ENCODE results near the gene FBXW10.
"Not testable (repeated sequence)": the region's sequence is repeated elsewhere in the genome, so short reads cannot be mapped to it uniquely, and the experiment has no call there.

Gene FBXW10, protein sequence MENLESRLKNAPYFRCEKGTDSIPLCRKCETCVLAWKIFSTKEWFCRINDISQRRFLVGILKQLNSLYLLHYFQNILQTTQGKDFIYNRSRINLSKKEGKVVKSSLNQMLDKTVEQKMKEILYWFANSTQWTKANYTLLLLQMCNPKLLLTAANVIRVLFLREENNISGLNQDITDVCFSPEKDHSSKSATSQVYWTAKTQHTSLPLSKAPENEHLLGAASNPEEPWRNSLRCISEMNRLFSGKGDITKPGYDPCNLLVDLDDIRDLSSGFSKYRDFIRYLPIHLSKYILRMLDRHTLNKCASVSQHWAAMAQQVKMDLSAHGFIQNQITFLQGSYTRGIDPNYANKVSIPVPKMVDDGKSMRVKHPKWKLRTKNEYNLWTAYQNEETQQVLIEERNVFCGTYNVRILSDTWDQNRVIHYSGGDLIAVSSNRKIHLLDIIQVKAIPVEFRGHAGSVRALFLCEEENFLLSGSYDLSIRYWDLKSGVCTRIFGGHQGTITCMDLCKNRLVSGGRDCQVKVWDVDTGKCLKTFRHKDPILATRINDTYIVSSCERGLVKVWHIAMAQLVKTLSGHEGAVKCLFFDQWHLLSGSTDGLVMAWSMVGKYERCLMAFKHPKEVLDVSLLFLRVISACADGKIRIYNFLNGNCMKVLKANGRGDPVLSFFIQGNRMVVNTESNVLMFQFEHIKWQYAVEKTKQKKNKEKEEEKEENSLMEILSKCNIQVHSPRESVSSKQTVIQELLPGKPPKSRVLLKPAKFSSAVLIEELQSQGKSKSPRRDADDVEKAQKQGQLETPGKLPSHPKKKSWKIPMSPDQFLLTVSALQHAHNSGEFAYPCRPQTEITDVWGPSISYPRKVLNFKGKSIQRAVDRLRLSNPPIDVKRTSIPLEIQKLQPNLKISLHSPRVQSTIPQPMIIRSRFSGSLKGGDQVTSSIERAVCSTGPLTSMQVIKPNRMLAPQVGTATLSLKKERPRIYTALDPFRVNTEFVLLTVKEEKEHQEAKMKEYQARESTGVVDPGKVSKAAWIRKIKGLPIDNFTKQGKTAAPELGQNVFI
- 0 to 0.08 (median 0) reads per million in 4 donors for total RNA-seq

DNA sequence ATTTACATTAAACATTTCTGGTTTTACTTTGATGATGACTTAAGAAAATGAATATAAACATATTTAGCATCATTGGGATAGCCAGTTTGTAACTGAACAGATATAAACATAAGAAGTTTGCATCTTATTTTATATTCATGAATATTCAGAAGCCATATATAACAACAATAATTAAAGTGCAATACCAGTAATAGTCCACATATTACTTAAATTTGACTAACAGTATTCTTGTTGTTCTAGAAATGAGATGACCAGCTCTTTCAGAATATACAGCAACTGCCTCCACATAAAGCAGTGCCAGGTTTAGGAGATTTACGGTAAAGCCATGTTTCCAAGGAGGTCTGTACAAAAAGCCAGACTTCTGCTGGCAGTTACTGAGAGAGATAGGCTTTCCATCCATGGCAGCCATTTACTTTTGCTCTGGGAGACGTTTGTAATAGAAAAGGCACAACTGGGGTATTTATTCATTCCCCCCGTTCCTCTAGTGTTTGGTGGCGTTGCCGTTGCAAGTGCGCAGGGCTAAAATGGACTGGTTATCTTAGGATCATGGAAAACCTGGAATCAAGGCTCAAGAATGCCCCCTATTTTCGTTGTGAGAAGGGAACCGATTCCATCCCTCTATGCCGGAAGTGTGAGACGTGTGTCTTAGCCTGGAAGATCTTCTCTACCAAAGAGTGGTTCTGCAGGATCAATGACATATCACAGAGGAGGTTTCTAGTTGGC lies at the start of gene FBXW10:
TSS of gene FBXW10 (plus strand) at position 356 of the 723 bp plus-strand sequence. CDS start at position 547, 191 bp downstream.
- DNase-seq = not testable (repeated sequence)

GRCh38 chr17:18695143-18695542 lies 48.7 kb upstream of the FBXW10 start:
- not testable (repeated sequence) for DNase-seq

- not testable (repeated sequence) for DNase-seq
These were observed 45.3 kb upstream of the FBXW10 start for GRCh38 chr17:18698473-18699103.

- DNase-seq = not testable (repeated sequence)
These were observed 37.9 kb upstream of the FBXW10 start for GRCh38 chr17:18705955-18706354.

DNA sequence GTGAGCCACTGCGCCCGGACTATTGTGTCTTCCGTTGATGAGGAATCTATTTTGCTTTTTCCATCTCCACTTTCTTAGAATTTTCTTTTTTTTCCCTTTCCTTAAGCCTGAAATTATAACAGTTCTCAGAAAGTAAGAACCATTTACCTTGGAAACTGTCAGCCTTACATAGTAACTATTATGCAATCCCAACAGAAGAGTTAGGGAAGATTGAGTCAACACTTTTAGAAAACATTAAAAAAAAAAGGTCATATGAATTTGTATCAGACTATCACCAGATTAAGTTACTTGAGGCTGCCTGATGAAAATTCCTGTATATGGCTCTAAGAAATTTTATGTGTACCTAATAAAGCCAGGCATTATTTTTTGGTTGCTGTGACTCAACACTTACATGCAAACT lies 35.6 kb upstream of the FBXW10 start:
- DNase-seq = not testable (repeated sequence)

DNA sequence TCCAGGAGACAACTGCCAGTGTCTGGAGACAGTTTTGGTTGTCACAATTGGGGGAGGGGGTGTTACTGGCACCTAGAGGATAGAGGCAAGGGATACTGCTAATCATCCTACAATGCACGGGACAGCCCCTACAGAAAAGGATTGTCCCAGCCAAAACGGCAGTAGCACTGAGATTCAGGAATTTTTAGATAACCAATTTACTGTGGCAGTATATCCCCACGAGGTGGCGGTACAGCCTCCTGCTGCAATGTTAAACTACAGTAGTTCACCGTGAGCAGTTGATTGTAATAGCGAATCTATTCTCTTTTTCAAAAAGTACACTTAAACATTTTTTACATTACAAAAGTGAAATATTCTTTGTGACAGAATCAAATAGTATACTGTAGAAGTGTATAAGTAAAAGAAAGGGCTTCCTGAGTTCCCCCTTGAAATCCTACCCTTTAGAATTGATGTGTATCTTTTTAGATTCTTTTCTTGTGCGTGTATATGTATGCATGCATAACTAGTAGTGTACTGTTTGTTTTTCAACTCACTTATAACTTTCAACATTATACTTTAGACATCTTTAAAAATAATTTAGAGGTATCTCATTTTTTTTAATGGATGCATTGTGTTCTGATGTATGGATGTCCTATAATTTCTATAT lies 31.4 kb upstream of the FBXW10 start:
- DNase-seq = peak; percentile 27 to 60 (median 31)

DNA sequence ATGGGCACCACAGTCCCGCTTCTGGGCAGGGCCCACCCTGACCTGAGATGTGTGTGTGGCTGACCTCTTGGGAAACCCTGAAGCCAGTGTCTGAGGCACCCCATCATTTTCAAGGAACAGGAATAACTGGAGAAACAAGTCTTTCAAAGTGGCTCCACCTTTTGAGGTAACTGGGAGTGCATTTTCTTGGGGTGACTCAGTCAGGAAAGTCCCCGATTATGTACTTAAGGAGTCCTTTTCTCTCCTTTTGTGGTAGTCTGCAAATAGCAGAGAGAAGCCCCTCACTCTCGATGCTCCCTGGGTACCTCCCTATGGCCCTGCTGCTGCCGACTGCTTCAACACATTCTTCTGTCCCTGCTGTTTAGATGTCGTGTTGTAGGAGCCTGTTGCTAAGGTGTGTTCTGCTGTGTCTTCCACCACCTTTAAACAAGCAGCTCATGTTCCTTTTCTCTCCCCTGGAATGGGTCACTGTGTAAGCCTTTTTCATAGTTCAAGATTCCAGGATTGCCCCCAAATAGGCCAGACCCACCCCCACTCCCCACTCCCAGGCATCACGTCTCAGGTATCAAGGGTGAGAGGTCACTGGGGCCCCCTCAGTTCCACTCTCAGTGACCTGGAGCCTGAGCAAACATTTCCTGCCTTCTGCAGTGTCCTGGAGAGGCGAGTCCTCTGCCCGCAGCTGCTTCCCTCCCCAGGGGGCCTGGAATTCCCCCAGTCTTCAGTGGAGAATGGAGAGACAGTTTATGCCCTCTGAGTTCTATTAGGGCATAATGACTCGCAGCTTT lies 25.0 kb upstream of the FBXW10 start:
- DNase-seq = not testable (repeated sequence)

DNA sequence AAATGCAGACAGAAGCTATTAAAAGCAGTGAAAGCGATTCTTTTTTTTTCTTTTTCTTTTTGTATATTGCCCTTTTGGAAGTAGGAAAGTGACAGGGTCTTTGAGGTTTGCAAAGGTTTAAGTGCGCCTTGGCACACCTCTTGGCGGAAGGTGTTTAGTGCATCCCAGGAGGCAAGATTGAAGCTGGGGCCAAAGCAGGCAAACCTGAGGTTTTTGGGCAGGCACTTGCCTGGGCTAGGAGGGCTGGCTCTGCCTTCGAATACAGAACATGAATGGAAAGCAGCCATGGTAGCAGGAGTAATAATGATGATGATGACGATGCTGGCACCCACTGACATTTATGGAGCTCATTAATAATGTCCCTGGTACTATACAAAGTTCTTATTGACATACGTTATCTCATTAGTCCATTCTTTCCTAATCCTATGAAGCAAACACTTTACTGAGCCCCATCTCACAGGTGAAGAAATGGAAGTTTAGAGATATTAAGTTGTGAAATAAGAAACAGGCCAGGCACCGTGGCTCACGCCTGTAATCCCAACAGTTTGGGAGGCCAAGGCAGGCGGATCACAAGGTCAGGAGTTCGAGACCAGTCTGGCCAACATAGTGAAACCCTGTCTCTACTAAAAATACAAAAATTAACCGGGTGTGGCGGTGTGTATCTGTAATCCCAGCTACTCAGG lies 24.3 kb upstream of the FBXW10 start:
- DNase-seq = not testable (repeated sequence)

DNA sequence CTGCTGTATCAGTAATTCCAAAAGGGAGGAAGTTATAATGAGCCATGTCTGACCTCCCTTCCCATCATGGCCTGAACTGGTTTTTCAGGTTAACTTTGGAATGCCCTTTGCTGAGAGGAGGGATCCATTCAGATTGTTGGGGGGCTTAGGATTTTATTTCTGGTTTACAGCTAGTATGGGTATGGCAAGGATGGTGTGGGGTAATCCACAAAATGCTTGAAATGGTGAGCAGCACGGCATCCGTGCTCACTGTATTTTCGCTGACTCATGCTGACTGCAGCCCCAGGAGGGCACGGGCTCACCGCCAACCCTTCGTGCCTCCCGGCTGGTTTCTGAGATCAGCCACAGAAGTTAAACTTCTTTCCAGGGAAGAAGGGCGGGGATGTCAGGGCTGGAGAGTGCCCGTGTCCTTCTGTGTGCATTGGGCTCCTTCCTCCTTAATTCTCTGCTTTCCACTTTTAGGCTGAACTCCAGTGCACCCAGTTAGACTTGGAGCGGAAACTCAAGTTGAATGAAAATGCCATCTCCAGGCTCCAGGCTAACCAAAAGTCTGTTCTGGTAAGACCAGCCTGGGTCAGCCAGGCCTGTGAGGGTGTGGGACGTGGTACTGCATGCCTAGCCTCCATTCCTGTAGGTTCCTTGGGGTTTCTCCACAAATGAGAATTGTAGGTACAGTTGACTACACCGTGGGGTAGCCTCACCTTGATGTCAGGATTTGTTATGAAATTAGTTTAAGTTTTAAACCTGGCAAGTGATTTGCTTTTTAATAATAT lies 21.9 kb upstream of the FBXW10 start:
- not testable (repeated sequence) for DNase-seq

- DNase-seq = not testable (repeated sequence)
These were observed 21.2 kb upstream of the FBXW10 start for GRCh38 chr17:18722612-18723011.

DNA sequence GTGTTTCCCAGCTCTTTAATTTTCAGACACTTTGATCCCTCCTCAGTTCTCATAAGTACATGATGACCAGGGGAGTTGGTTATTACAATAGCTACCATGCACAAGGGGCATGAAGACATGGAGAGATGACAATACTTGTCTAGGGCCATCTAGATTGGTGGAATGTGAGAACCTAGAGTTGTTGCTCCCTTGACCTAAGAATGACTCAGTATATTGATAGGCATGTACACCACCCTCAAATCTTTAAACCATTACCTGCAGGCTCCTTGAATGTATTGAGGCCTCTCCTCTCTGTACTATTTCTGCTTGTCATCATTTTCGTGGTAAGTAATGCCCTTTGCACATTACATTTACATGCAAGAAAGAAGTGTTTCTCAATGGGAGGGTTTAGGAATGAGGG lies 20.3 kb upstream of the FBXW10 start:
- DNase-seq = not testable (repeated sequence)

GRCh38 chr17:18732438-18732837 lies 11.4 kb upstream of the FBXW10 start:
- not testable (repeated sequence) for DNase-seq

GRCh38 chr17:18733350-18733749 lies 10.5 kb upstream of the FBXW10 start:
- not testable (repeated sequence) for DNase-seq

- DNase-seq = not testable (repeated sequence)
These were observed 4.0 kb upstream of the FBXW10 start for GRCh38 chr17:18739616-18740391.

- not testable (repeated sequence) for DNase-seq
These were observed 2.6 kb upstream of the FBXW10 start for GRCh38 chr17:18741228-18741627.

- DNase-seq = not testable (repeated sequence)
These were observed 872 bp downstream of the FBXW10 start for GRCh38 chr17:18744726-18745125.

DNA sequence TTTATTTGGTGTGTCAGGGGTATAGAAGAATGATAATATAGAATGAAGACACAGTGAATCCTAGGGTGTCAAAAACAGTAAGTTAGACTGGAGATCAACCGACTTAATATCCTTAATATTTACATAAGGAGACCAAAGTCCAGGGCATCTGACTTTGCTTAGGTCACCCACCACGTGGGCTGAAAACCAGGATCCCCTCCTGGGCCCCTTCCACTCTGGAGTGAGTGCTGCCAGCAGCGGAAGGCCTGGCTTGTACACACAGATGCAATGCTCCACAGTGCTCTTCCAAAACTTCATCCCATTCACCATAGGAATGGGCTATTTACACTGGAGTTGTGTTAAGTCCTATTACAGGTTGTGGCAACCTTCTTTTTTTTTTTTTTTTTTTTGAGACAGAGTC lies 2.7 kb downstream of the FBXW10 start:
- not testable (repeated sequence) for DNase-seq

- DNase-seq = not testable (repeated sequence)
These were observed 3.6 kb downstream of the FBXW10 start for GRCh38 chr17:18747501-18747900.

All from T-helper 1 cell (primary cell).